MM.1S (cell line): Measurements from ENCODE around the gene PRCD.
"Not testable (repeated sequence)": the region's sequence is repeated elsewhere in the genome, so short reads cannot be mapped to it uniquely, and the experiment has no call there.

Experiments used
- DNase-seq: peaks from one replicate; pipeline ENCODE4 v3.0.0-alpha.2; 2015
- H2AFZ ChIP-seq: fragments of 300-600 bp; sonication (generic); 2 replicates; pipeline ENCODE4 v1.6.0; 2016; ENCODE audit warnings: antibody characterized with exemption, low read length
- H3F3A ChIP-seq: fragments of 300-600 bp; sonication (generic); 2 replicates; pipeline ENCODE4 v1.6.1; 2016; ENCODE audit warnings: mild to moderate bottlenecking, antibody characterized with exemption, low read length, moderate library complexity, mixed read lengths; ENCODE audit not compliant: insufficient read depth
- H3K27ac ChIP-seq: fragments of 300-600 bp; sonication (generic); 2 replicates; pipeline ENCODE4 v1.5.1; 2016; ENCODE audit warnings: mild to moderate bottlenecking, low read length
- H3K27me3 ChIP-seq: fragments of 300-600 bp; sonication (generic); replicated peaks from 2 replicates; pipeline ENCODE4 v1.6.0; 2016; ENCODE audit warnings: low read length; ENCODE audit not compliant: insufficient read depth
- H3K36me3 ChIP-seq: fragments of 300-600 bp; sonication (generic); replicated peaks from 2 replicates; pipeline ENCODE4 v1.6.1; 2016; ENCODE audit warnings: mild to moderate bottlenecking, low read length, mixed read lengths; ENCODE audit not compliant: insufficient read depth
- H3K4me1 ChIP-seq: fragments of 300-600 bp; sonication (generic); 2 replicates; pipeline ENCODE4 v1.6.1; 2016; ENCODE audit warnings: low read length, mixed read lengths
- H3K4me2 ChIP-seq: fragments of 300-600 bp; sonication (generic); 2 replicates; pipeline ENCODE4 v1.6.0; 2016; ENCODE audit warnings: low read depth, low read length
- H3K4me3 ChIP-seq: fragments of 300-600 bp; sonication (generic); 2 replicates; pipeline ENCODE4 v1.5.1; 2016; ENCODE audit warnings: low read length, mixed read lengths
- H3K79me2 ChIP-seq: fragments of 300-600 bp; sonication (generic); 2 replicates; pipeline ENCODE4 v1.6.1; 2016; ENCODE audit warnings: mixed run types, low read length, mixed read lengths
- H3K9ac ChIP-seq: fragments of 300-600 bp; sonication (generic); 2 replicates; pipeline ENCODE4 v1.6.1; 2016; ENCODE audit warnings: low read length, mixed read lengths
- H3K9me2 ChIP-seq: fragments of 300-600 bp; sonication (generic); replicated peaks from 2 replicates; pipeline ENCODE4 v1.6.1; 2016; ENCODE audit warnings: mild to moderate bottlenecking, low read length, mixed read lengths; ENCODE audit not compliant: insufficient read depth
- H3K9me3 ChIP-seq: fragments of 300-600 bp; sonication (generic); replicated peaks from 2 replicates; pipeline ENCODE4 v1.6.1; 2016; ENCODE audit warnings: mild to moderate bottlenecking, low read length, mixed read lengths; ENCODE audit not compliant: insufficient read depth
- H4K20me1 ChIP-seq: fragments of 300-600 bp; sonication (generic); 2 replicates; pipeline ENCODE4 v1.6.1; 2016; ENCODE audit warnings: mild to moderate bottlenecking, low read length, moderate library complexity, mixed read lengths; ENCODE audit not compliant: insufficient read depth
- EZH2 ChIP-seq: fragments of 300-600 bp; sonication (generic); optimal IDR thresholded peaks from 2 replicates; pipeline ENCODE3; 2017; ENCODE audit warnings: low read depth, mild to moderate bottlenecking, antibody characterized with exemption, low read length, mixed read lengths
- EZH2phosphoT487 ChIP-seq: fragments of 300-600 bp; sonication (generic); IDR thresholded peaks from 2 replicates; pipeline ENCODE4 v1.6.1; 2018; ENCODE audit warnings: antibody characterized with exemption, low read length
- TF ChIP-seq, protein P1 (sequence below): fragments of 300-600 bp; sonication (generic); IDR thresholded peaks from 2 replicates; pipeline ENCODE4 v1.5.1; 2016; ENCODE audit warnings: antibody characterized with exemption, low read length, mixed read lengths

The PRCD gene

DNA sequence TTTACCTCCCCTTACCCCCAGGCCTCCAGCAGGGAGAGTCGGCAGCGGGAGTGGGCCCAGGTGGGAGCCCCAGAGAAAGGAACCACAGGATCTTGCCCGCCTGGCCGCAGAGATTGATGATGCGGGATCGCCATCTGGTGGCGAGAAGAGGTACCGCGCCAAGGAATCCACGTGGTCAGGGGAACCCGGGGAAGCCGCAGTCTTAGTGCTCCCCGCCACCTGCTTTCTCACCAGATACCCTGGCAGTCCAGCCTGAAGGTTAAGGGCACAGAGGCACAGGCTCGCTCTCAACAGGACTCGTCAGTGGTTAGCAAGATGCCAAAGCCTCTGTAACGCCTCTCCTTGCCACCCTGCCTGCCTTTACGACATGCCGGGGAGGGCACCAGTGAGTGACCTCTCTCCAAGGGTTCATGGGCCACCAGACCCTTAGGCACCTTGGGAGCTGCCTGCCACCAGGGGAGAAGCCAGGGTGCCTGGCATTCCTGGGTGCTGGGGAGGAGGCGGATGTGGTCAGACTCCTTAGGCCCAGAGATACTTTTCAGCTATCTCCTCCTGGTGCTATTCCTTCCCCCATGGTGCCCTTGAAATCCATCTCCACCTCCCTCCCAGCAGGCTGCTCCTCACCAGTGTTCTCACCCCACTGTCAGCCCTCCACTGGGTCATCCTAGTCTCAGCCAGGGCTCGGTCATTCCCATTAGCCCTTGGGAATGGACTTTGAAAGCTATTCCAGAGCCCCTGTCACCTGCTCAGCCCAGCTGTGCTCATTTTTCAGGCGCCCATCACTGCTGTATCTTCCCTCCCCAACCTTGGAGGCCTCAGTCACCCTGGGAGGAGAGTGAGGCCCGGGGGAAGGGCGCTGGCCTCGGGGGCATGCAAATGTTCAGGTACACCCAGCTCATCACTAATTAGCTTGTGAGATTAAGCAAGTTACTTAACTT is 33.2 kb upstream of the PRCD start:
- peak overlapping the region; percentile 74 for H2AFZ ChIP-seq
- H3K4me3 ChIP-seq, result no peak overlapping the region
- H3F3A ChIP-seq, result no peaks in the 10 kb centered on the region
- no peaks in the 10 kb centered on the region for H4K20me1 ChIP-seq
- DNase-seq, result peak; percentile 83
- H3K27ac ChIP-seq, result no peak overlapping the region
- H3K79me2 ChIP-seq, result no peaks in the 10 kb centered on the region
- H3K36me3 ChIP-seq, result no peaks in the 10 kb centered on the region
- peaks cover 12% of the 10 kb centered on the region for H3K4me1 ChIP-seq
- peak overlapping the region; percentile 29; the same call in 1 of the 2 replicates for H3K4me2 ChIP-seq
- no peaks in the 10 kb centered on the region for H3K9me2 ChIP-seq
- peak overlapping the region; percentile 26; the same call in 1 of the 2 replicates for H3K9ac ChIP-seq
- no peaks in the 10 kb centered on the region for H3K27me3 ChIP-seq
- H3K9me3 ChIP-seq, result no peaks in the 10 kb centered on the region
- TF ChIP-seq EZH2 (no peak), EZH2phosphoT487 (no peak)
- TF ChIP-seq, protein P1, sequence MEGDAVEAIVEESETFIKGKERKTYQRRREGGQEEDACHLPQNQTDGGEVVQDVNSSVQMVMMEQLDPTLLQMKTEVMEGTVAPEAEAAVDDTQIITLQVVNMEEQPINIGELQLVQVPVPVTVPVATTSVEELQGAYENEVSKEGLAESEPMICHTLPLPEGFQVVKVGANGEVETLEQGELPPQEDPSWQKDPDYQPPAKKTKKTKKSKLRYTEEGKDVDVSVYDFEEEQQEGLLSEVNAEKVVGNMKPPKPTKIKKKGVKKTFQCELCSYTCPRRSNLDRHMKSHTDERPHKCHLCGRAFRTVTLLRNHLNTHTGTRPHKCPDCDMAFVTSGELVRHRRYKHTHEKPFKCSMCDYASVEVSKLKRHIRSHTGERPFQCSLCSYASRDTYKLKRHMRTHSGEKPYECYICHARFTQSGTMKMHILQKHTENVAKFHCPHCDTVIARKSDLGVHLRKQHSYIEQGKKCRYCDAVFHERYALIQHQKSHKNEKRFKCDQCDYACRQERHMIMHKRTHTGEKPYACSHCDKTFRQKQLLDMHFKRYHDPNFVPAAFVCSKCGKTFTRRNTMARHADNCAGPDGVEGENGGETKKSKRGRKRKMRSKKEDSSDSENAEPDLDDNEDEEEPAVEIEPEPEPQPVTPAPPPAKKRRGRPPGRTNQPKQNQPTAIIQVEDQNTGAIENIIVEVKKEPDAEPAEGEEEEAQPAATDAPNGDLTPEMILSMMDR, result peak; percentile 94

DNA sequence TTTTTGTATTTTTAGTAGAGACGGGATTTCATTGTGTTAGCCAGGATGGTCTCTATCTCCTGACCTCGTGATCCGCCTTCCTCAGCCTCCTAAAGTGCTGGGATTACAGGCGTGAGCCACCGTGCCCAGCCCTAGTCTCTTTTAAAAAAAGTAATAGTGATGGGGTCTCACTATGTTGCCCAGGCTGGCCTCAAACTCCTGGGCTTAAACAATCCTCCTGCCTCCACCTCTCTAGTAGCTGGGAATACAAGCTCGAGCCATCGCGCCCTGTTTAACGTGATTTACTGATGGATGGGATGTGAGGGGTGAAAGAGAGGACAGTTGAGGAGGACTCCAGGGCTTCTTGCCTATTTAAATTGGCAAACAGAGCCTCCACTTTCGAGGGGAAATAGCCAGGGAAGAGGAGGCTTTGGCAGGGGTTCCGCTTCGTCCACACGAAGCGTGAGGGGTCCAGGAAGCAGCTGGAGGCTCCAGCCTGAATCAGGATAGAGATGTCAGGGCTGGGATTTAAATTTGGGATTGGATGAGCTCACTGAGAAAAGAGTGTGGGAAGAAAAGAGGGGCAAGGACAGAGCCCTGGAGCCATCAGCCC is 31.3 kb upstream of the PRCD start:
- not testable (repeated sequence) for H3K27ac ChIP-seq, H3K4me1 ChIP-seq, H3K36me3 ChIP-seq, H3K9me3 ChIP-seq, DNase-seq, H3F3A ChIP-seq, H3K79me2 ChIP-seq, H3K4me3 ChIP-seq, H3K9me2 ChIP-seq, H3K4me2 ChIP-seq, H4K20me1 ChIP-seq, H2AFZ ChIP-seq, H3K27me3 ChIP-seq, H3K9ac ChIP-seq

DNA sequence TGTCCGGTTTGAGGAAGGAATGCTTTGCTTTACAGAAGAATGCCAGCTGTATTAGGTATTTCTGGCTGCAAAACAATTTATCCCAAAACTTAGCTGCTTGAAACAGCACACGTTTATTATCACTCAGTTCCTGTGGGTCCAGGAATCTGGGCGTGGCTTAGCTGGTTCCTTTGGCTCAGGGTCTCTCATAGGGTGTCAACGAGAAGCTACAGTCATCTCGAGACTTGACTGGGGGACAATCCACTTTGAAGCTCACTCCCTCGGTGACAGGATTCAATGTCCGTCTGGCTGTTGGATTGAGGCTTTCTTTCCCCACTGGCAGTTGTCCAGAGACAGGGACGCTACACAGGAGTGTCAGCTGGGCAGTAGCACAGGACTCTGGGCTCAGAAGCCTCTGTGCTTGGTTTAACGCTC is 29.0 kb upstream of the PRCD start:
- Histone ChIP-seq H3K4me1 (peaks cover 11% of the 10 kb centered on the region), H3K4me3 (no peak overlapping the region), H3K36me3 (no peaks in the 10 kb centered on the region), H3F3A (no peaks in the 10 kb centered on the region; the same call in 1 of the 2 replicates), H3K9ac (no peak overlapping the region), H4K20me1 (no peaks in the 10 kb centered on the region), H3K9me3 (no peaks in the 10 kb centered on the region), H3K27ac (no peak overlapping the region), H2AFZ (no peak overlapping the region), H3K79me2 (no peaks in the 10 kb centered on the region), H3K27me3 (no peaks in the 10 kb centered on the region), H3K4me2 (no peak overlapping the region), H3K9me2 (no peaks in the 10 kb centered on the region)
- no peak for TF ChIP-seq EZH2phosphoT487
- no peak for DNase-seq

DNA sequence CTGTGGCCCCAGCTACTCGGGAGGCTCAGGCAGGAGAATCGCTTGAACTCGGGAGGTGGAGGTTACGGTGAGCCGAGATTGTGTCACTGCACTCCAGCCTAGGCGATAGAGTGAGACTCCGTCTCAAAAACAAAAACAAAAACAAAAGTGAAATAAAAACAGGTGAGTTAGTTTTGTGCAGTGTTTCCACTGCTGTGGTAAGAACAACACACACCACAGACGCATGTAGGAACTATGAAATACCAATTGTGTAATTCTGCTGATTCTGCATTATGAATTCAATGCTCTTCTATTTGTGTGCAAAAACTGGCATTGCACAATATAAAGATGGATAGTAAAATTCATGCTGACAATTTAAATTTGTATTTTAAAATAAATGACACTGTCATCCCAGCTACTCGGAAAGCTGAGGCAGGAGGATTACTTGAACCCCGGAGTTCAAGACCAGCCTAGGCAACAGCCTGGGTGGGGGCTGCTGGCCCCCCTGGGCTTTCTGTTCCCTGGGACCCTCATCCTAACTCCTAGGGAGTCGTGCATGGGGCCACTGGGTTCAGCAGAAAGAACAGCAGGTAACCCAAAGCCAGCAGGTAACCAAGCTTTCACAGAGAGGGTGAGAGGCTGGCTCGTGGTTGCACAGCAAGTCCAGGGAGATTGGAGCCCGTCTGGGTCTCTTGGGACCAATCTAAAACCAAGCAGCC is 28.0 kb upstream of the PRCD start:
- Histone ChIP-seq H3K4me3 (no peak overlapping the region), H3K27me3 (no peaks in the 10 kb centered on the region), H2AFZ (no peak overlapping the region), H3K36me3 (no peaks in the 10 kb centered on the region), H3K9me2 (no peaks in the 10 kb centered on the region), H3K9ac (no peak overlapping the region), H4K20me1 (no peaks in the 10 kb centered on the region), H3K9me3 (no peaks in the 10 kb centered on the region), H3K27ac (no peak overlapping the region), H3K79me2 (no peaks in the 10 kb centered on the region), H3F3A (no peaks in the 10 kb centered on the region; the same call in 1 of the 2 replicates), H3K4me1 (peaks cover 7% of the 10 kb centered on the region), H3K4me2 (no peak overlapping the region)
- TF ChIP-seq EZH2phosphoT487 (no peak), EZH2 (no peak)
- TF ChIP-seq, protein P1, result no peak
- DNase-seq, result peak; percentile 50
